Adrenal gland (tissue), 12 donors: ENCODE results near the gene SAXO2. TPM values are rescaled to one million over a fixed set of nuclear protein-coding genes. Genes with fewer than 3 reads are reported as not detected.
A peak's percentile ranks its signal among the peaks of the same experiment; 100 is the strongest.
"Not testable (repeated sequence)": the region's sequence is repeated elsewhere in the genome, so short reads cannot be mapped to it uniquely, and the experiment has no call there.

Experiments
- DNase-seq, 7 donors: peaks; one replicate each; pipeline ENCODE4 v3.0.0-alpha.2; 2019 to 2020
- H3K27ac ChIP-seq, 5 donors: fragments of 200-600 bp; sonication (generic) in 4 of 5; 1 replicate in 3 of 5; 2 replicates in 2 of 5; pipeline versions ENCODE4 v1.5.1 to v1.8.0; 2016 to 2020; ENCODE audit warnings: mild to moderate bottlenecking in 1 of 5
- H3K27me3 ChIP-seq: fragments of 200-600 bp; 2 replicates; pipeline ENCODE4 v1.8.0; 2021
- H3K36me3 ChIP-seq, 2 donors: fragments of 200-600 bp; replicated peaks in 1 of 2; 1 replicate in 1 of 2; 2 replicates in 1 of 2; pipeline versions ENCODE4 v1.5.1 to v1.8.0; 2018 to 2022
- H3K4me1 ChIP-seq, 2 donors: fragments of 200-600 bp; replicated peaks in 1 of 2; 1 replicate in 1 of 2; 2 replicates in 1 of 2; pipeline versions ENCODE4 v1.5.1 to v1.8.0; 2018 to 2021
- H3K4me3 ChIP-seq, 4 donors: fragments of 200-600 bp; sonication (generic) in 3 of 4; one replicate each; pipeline ENCODE4 v1.5.1; 2016 to 2018
- H3K9me3 ChIP-seq, 3 donors: fragments of 200-600 bp; sonication (generic) in 1 of 3; replicated peaks in 1 of 3; 1 replicate in 2 of 3; 2 replicates in 1 of 3; pipeline versions ENCODE4 v1.5.1 to v1.8.0; 2016 to 2021
- CTCF ChIP-seq, 6 experiments: fragments of 450-650 bp in 4 of 6; fragments of 200-600 bp in 2 of 6; sonication (generic) in 1 of 6; IDR thresholded peaks; 1 replicate in 5 of 6; 2 replicates in 1 of 6; pipeline versions ENCODE4 v1.5.1 to v1.8.0; 2016 to 2021; ENCODE audit warnings: antibody characterized with exemption in 6 of 6, mild to moderate bottlenecking in 2 of 6, moderate library complexity in 1 of 6
- POLR2A ChIP-seq, 2 donors: fragments of 450-650 bp; IDR thresholded peaks; one replicate each; pipeline ENCODE4 v1.6.1; 2017; ENCODE audit warnings: antibody characterized with exemption in 2 of 2, mild to moderate bottlenecking in 2 of 2, moderate library complexity in 1 of 2
- WGBS, 4 donors: extraction: QIAGEN DNeasy Blood & Tissue Kit in 2 of 4; methylation state at CpG; one replicate each; pipeline versions ENCODE4 v1.1.5 to v1.1.7; 2013 to 2017; 5-methylcytosine and 5-hydroxymethylcytosine counted together
- intact Hi-C, 2 donors: fragments of 100-400 bp; cut with DNase I; formaldehyde crosslinking; loops; one replicate each; pipeline versions ENCODE4 v1.14.1 to v1.15.0; 2022 to 2023
- polyA plus RNA-seq, 3 donors: library from polyadenylated mRNA; stranded (reverse); fragments of 200-250 nt in 2 of 3; fragments of 350-450 nt in 1 of 3; fragmentation: Illumina TruSeq in 1 of 3; extraction: RNeasy Lipid Tissue Mini Kit (QIAGEN cat#74804) in 1 of 3; gene quantifications; one replicate each; pipeline ENCODE4 v1.2.3, GENCODE V29; 2013 to 2014
- total RNA-seq, 9 donors: library from RNA; depleted of rRNA in 4 of 9; stranded (reverse); fragments of >200 nt in 4 of 9; fragments of 120-200 nt in 1 of 9; fragmentation: NEBNext Ultra II Directional in 1 of 9; extraction: Animal tissue kit (Norgen Biotek cat#: 25700) in 1 of 9; gene quantifications; one replicate each; pipeline versions ENCODE4 v1.1.0 to v1.2.4, GENCODE V29; 2013 to 2023
- donor health status: healthy with polysubstance abuse.
- donor health status: Bipolar disorder and iron deficiency.
- donor health status: DM: yes; HTN: yes; CAD: no.
- donor health status: DM: no; HTN: no; CAD: no.
- donor health status: DM: no; HTN: no; CAD: no.
- donor health status: DM: yes; HTN: yes; CAD: no.

SAXO2 gene
- total and polyA plus RNA-seq, 12 donors: 0.56 to 14.9 (median 3.4) TPM; not detected in 1

GRCh38 chr15:82231233-82231632 is 31.4 kb upstream of the SAXO2 start:
- WGBS, 4 donors: 73 to 90% (median 84%) methylated on average over 2 of the region's 2 CpGs
- no peaks in the 10 kb centered on the region for H3K27me3 ChIP-seq
- TF ChIP-seq CTCF (IDR thresholded peaks at IDR 0.05) (no peak), POLR2A (IDR thresholded peaks at IDR 0.05) (no peak)
- no peaks in the 10 kb centered on the region for H3K9me3 ChIP-seq
- intact Hi-C loops: no loop called here
- H3K36me3 ChIP-seq: no peaks in the 10 kb centered on the region
- H3K4me1 ChIP-seq: no peaks in the 10 kb centered on the region
- no peak for DNase-seq
- H3K27ac ChIP-seq: no peak overlapping the region
- no peak overlapping the region for H3K4me3 ChIP-seq

DNA sequence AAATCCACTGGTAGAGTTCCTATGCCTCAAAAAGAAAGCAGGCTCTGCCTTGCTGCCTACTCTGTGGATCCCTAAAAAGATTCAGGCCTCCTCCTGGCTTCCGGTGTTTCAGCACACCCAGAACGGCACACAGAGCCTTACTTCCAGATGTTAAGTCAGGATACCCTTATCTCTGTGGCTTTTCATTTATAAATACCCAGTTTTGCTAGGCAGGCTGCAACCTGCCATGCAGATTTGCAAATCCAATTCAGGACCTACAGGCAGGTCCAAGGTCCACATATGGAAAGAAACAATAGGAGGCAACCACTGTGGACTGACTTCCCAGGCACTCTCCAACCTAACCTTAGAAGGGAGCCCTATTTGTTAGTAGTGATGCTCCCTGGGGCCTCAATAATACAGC is 30.8 kb upstream of the SAXO2 start:
- TF ChIP-seq CTCF (IDR thresholded peaks at IDR 0.05) (no peak), POLR2A (IDR thresholded peaks at IDR 0.05) (no peak)
- H3K36me3 ChIP-seq: no peaks in the 10 kb centered on the region
- H3K4me1 ChIP-seq: no peaks in the 10 kb centered on the region
- 93 to 96% (median 94%) methylated on average over 2 of the region's 2 CpGs for WGBS, 4 donors
- no peaks in the 10 kb centered on the region for H3K9me3 ChIP-seq
- H3K27me3 ChIP-seq: no peaks in the 10 kb centered on the region
- no peak overlapping the region for H3K27ac ChIP-seq
- no peak overlapping the region for H3K4me3 ChIP-seq
- DNase-seq: no peak
- intact Hi-C loops: no loop called here

DNA sequence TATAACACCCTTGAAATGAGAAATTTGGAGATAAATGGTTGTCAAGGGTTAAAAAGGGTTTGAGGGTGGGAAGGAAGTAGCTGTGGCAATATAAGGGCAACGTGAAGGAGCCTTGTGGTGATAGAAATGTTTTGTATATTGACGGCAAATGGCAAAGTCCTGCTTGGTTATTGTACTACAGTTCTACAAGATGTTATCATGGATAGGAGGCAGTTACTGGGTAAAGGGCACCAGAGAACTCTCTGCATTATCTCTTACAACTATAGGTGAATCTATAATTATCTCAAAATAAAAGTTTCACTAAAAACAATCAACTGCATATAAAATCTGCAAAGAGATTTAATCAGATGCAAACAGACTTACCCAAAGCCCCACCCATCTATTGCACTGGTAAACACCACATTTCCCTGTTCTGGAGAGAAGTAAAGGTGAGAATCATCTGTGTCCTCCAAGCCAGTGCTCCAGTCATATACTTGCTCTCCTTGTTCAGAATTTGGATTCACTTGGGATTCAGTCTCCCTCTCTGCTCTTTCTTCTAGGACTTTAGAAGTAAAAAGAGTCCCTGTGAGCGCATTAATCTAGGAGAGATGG is 24.6 kb upstream of the SAXO2 start:
- WGBS, 4 donors: 63 to 77% (median 69%) methylated on average over 2 to 3 of the region's 3 CpGs
- H3K9me3 ChIP-seq: not testable (repeated sequence)

GRCh38 chr15:82239685-82240391 is 22.8 kb upstream of the SAXO2 start:
- no peak for DNase-seq
- Histone ChIP-seq H3K36me3 (peaks cover 0 to 21% of the 10 kb centered on the region in 2 donors), H3K27me3 (no peaks in the 10 kb centered on the region), H3K9me3 (no peaks in the 10 kb centered on the region), H3K27ac (no peak overlapping the region), H3K4me3 (no peak overlapping the region), H3K4me1 (no peaks in the 10 kb centered on the region)
- TF ChIP-seq CTCF (IDR thresholded peaks at IDR 0.05): no peak
- no peak for TF ChIP-seq POLR2A (IDR thresholded peaks at IDR 0.05)
- WGBS, 4 donors: 93 to 95% (median 95%) methylated on average over 5 of the region's 5 CpGs
- intact Hi-C loops: no loop called here

More for the DNA sequence above, 24.6 kb upstream of the SAXO2 start:
- peaks cover 0 to 21% of the 10 kb centered on the region in 2 donors for H3K36me3 ChIP-seq
- H3K4me3 ChIP-seq, intact Hi-C loops, DNase-seq, H3K4me1 ChIP-seq, H3K27me3 ChIP-seq, H3K27ac ChIP-seq: not testable (repeated sequence)

DNA sequence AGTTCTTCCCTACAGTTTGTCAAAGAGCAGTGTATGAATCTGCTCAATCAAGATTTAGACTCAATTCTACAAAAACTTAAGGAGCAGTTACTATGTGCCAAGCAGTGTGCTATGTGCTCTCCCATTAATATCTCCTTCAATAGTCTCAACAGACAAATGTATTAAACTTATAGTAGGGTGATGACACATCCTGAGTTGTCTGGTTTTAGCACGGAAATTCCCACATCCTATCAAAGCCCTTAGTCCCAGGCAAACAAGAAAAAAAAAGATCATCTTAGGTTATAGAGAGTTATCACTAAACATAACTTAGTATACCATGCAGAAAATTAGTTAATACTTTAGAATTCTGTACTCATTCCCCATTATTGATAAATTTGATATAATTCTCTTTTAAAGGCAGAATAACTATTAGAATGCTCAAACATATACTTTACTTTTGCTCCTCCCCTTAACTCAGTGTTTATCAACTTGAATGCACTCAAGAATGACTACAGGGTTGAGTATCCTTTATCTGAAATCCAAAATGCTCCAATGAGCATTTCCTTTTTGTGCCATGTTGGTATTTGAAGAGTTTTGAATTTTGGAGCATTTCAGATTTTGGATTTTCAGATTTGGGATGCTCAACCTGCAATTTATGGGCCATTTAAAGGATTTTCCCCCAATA is 20.6 kb upstream of the SAXO2 start:
- peaks cover 0 to 21% of the 10 kb centered on the region in 2 donors for H3K36me3 ChIP-seq
- 79 to 95% (median 88%) methylated on average over 1 of the region's 1 CpG for WGBS, 4 donors
- H3K9me3 ChIP-seq, H3K4me3 ChIP-seq, H3K27ac ChIP-seq, H3K4me1 ChIP-seq, intact Hi-C loops, DNase-seq, H3K27me3 ChIP-seq: not testable (repeated sequence)

GRCh38 chr15:82243644-82244043 is 19.0 kb upstream of the SAXO2 start:
- H3K4me3 ChIP-seq, H3K27ac ChIP-seq, H3K27me3 ChIP-seq, H3K4me1 ChIP-seq, intact Hi-C loops, H3K9me3 ChIP-seq, DNase-seq: not testable (repeated sequence)
- 66 to 73% (median 70%) methylated on average over 3 to 4 of the region's 5 CpGs for WGBS, 4 donors
- H3K36me3 ChIP-seq: peaks cover 0 to 21% of the 10 kb centered on the region in 2 donors

DNA sequence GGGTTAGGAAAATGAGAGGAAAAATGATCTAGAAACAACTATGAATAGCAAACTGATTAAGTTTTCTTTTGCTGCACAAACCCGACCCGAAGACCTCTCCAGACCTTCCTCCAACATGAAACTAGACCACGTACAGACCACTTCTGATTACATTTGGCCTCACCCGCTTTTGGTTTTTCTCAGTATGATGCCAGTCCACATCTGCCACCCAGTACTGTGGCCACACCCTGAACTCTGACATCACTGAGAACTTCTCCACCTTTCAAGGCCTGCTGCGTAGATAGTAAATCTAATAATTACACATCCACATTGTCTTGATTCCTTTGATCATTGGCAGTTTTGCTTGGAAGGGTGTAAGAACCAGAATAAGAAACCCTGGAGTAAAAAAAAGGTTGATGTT is 16.7 kb upstream of the SAXO2 start:
- H3K27ac ChIP-seq, H3K4me1 ChIP-seq, H3K36me3 ChIP-seq, H3K9me3 ChIP-seq, intact Hi-C loops, H3K4me3 ChIP-seq, H3K27me3 ChIP-seq, DNase-seq: not testable (repeated sequence)
- 91 to 96% (median 94%) methylated on average over 5 of the region's 5 CpGs for whole genome bisulfite sequencing, 4 donors

- H3K27ac ChIP-seq: peak overlapping the region in 2 of 5 donors; percentile 41 to 52
- peak in 4 of 7 donors; percentile 26 to 54 (median 30) for DNase-seq
- H3K27me3 ChIP-seq, H3K4me3 ChIP-seq, intact Hi-C loops, H3K9me3 ChIP-seq, H3K4me1 ChIP-seq, H3K36me3 ChIP-seq: not testable (repeated sequence)
- WGBS, 4 donors: 42 to 53% (median 51%) methylated on average over 2 to 3 of the region's 3 CpGs
Measured at GRCh38 chr15:82248261-82248660, 14.4 kb upstream of the SAXO2 start.
